HL-60 (cell line): ENCODE measurements around the gene SETD7.

ENCODE experiments used
- CTCF ChIP-seq: IDR thresholded peaks from one replicate; pipeline ENCODE4 v1.5.1; 2011; ENCODE audit warnings: low read length, control low read depth, inconsistent platforms; ENCODE audit not compliant: insufficient read depth
- GABPA ChIP-seq: IDR thresholded peaks from 2 replicates; pipeline ENCODE4 v1.6.1; 2012; ENCODE audit warnings: low read depth
- POLR2AphosphoS5 ChIP-seq: IDR thresholded peaks from 2 replicates; pipeline ENCODE4 v1.6.1; 2012; ENCODE audit warnings: low read depth
- REST ChIP-seq: IDR thresholded peaks from 2 replicates; pipeline ENCODE4 v1.6.1; 2012; ENCODE audit warnings: low read depth; ENCODE audit not compliant: insufficient replicate concordance
- SPI1 ChIP-seq: IDR thresholded peaks from 2 replicates; pipeline ENCODE4 v1.6.1; 2012; ENCODE audit warnings: low read depth, mild to moderate bottlenecking, borderline replicate concordance

- TF ChIP-seq CTCF (no peak), REST (peak; percentile 37), POLR2AphosphoS5 (peak; percentile 93), GABPA (no peak), SPI1 (peak; percentile 43; the same call in 1 of the 2 replicates)
These were observed 102.5 kb downstream of the SETD7 start for GRCh38 chr4:139453371-139454110.
